HG02970 (cell line): ENCODE measurements around the gene SFMBT2.
"Not testable (repeated sequence)": the region's sequence is repeated elsewhere in the genome, so short reads cannot be mapped to it uniquely, and the experiment has no call there.

Source experiments
- ATAC-seq: cut with Tn5 transposase; IDR thresholded peaks from one replicate; pipeline ENCODE4 v1.9.1; 2021; ENCODE audit warnings: mild to moderate bottlenecking, moderate library complexity, moderate number of reproducible peaks; ENCODE audit not compliant: unreplicated experiment, low FRiP score

Gene SFMBT2

DNA sequence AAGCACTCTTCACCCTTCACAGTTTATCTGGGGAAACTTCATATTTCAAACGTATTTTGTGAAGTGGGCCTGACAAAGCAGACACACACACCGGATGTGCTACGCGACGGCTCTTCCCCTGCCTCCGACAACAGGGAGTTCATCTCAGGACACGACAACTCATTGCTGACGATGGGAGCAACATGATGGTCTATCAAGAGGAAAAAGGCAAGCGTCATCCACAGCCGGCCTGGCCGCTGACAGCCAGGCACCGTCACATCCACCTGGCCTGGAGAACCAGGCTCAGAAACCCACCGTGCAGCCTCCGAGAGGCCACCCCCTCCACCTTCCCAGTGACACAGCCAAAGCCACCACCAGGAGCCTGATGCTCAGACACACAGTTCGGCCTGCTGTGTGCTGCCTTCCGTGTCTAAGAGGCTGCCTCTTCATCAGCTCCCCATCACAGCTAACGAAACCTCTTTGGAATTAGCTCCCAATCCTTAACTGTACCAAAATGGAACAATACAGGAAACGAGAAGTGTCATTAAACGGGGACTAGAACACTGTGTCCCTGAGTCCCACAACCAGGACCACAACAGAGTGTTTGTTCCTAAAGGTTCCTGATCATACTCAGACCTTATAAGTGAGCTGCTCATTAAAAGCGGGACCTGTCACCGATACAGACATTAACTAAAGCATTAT, 76.7 kb downstream of the SFMBT2 start:
- no peak for ATAC-seq

DNA sequence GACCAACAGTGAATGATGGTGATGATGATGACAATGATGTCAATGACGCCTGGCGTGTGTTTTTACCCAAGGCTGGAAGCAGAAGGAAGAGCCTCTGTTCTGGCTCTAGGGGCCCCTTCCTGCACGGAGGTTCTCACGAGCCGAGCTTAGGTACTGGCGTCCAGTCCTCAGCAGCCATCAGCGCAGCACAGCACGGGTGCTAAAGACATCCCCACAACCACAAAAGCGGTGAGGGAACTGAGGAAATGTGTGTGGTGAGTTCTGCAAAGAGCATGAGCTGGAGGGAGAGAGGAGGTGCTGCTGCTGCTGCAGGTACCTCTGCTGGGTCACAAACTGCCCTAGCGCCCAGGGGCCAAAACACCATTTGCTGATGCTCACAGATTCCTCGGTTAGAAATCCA, 81.6 kb downstream of the SFMBT2 start:
- no peak for ATAC-seq

GRCh38 chr10:7327885-7328284, 82.9 kb downstream of the SFMBT2 start:
- ATAC-seq, result no peak

- no peak for ATAC-seq
Measured at GRCh38 chr10:7322623-7323022, 88.2 kb downstream of the SFMBT2 start.

DNA sequence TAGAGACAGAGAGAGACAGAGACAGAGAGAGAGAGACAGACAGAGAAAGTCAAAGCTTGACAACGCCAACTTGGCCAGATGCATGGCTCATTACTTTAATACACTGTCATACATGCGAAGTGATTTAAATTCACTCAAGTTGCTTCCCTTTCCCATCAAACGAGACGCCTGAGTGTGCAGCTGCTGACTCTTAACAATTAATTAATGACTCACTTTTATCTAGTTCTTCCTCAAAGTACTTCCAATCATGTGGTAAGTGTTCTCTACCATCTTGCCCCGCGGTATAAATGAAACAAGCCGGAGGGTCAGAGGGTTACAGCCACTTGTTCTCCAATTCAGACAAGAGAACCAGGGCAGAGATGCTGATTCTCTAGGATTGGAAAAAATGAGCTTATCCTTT, 90.8 kb downstream of the SFMBT2 start:
- no peak for ATAC-seq

- no peak for ATAC-seq
Measured at GRCh38 chr10:7319632-7320031, 91.2 kb downstream of the SFMBT2 start.

DNA sequence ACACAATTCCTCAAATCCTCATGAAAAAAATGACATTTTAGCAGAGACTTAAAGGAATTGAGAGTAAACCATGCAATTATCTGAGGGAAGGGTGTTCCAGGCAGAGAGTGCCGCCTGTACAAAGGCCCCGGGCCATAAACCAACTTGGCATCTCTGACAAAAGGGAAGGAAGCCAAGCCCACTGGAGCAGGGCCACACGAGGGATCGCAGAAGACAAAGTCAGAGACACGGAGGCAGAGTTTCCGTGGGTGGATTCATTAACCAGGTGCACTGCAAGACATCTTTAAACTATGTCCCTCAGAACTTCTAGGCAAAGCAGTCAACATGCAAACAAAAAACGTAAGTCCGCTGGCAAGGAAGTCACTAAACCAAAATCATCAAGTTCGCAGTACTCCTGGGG, 92.0 kb downstream of the SFMBT2 start:
- no peak for ATAC-seq

- no peak for ATAC-seq
Measured at GRCh38 chr10:7317786-7318446, 92.9 kb downstream of the SFMBT2 start.

- no peak for ATAC-seq
Measured at GRCh38 chr10:7316839-7317238, 94.0 kb downstream of the SFMBT2 start.

DNA sequence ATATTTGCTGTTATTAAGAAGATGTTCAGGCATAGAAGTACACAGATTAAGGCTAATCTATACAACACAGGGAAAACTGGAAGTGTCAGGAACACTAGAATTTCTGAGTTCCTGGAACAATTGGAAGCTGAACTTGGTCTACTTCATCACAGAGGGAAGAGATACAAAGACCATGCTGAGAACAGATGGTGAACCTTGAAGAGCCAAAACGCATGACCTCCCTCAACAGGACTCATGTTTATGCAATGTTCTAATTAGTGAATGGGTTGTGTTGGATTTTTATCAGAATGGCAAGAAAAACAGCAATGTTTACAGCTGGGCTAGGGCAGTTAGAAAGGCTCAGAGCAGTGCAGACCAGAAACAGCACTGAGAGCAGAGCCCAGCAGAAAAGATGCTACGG, 94.9 kb downstream of the SFMBT2 start:
- no peak for ATAC-seq

DNA sequence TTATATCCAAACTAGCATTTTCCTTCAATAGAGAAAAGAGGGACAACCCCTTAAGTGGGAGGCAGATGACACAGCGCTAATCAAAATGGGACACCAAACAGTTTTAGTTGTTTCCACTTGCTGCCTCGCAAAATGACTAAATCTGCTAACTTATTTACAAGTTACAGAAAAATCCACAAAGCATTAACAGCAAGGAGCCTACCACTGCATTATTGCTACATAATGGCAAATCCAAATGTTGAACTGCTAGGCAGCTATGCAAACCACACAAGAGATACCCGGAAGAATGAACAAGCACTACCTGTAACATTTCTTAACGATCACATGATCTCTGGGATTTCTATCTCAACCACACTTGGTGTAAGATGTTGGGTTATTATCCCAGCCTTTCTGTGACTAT, 96.7 kb downstream of the SFMBT2 start:
- ATAC-seq, result no peak

DNA sequence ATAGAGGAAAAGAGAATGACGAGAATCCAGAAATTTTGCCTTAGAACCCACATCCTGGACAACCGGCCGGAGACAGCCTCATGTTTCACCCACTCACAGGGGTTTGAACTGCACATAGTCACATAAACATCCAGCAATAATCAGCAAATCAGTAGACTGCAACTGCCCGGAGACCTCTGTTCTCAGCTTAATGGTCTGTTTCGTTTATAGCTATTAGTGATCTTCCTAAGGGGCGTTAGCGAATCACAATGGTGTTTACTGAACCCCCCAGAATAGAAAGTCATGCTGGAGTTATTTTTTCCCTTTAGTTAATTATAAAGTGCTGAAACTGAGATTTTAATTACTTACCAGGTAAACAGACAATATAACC, 98.4 kb downstream of the SFMBT2 start:
- no peak for ATAC-seq

GRCh38 chr10:7311850-7312487, 98.9 kb downstream of the SFMBT2 start:
- ATAC-seq, result not testable (repeated sequence)

DNA sequence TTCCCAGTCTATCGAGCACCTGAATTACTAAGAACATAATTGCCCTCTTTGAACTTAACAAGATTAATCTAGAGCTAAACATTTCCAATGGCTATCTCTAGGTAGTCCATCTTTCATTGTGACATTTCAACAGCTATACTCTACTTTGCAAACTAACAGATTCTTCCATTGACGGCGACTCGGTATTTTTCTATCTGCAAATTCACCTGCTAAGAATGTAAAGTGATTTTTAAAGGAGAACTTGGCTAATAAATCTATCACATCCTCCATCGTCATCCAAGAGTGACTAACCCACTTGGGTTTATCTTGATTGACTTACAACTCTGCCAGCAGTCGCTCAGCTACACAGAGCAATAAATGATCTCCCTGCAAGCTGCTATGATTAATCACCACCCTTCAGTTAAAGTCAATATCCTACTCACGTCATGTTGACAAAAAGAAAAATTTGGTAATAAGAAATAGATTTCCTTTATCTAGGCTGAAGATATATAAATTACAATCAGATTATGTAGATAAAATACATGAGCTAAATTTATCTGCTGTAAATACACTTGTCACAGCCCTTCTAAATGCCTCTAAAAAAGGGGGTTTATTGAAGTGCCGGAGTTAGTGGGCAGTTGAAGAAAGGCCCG, 99.5 kb downstream of the SFMBT2 start:
- no peak for ATAC-seq

DNA sequence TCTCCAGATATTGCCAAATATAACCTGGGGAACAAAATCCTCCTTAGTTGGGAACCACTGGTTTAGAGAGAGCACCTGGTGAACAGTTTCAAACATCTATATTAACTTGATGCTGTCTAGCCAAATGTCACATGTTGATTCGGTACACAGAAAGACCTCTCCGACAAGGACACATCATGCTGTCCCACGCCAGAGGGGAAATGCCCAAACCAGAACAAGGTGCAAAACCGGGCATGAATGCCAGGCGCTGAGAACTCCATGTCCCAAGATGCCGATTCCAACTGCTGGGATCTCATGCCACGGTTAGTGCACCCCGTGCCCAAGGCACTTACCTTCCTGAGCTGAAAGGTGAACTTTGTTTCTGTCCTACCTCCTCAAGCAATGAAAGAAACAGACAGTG, 100.8 kb downstream of the SFMBT2 start:
- no peak for ATAC-seq

- ATAC-seq, result no peak
Measured at GRCh38 chr10:7308826-7309225, 102.0 kb downstream of the SFMBT2 start.

GRCh38 chr10:7306616-7307015, 104.2 kb downstream of the SFMBT2 start:
- no peak for ATAC-seq

GRCh38 chr10:7306147-7306546, 104.7 kb downstream of the SFMBT2 start:
- no peak for ATAC-seq

DNA sequence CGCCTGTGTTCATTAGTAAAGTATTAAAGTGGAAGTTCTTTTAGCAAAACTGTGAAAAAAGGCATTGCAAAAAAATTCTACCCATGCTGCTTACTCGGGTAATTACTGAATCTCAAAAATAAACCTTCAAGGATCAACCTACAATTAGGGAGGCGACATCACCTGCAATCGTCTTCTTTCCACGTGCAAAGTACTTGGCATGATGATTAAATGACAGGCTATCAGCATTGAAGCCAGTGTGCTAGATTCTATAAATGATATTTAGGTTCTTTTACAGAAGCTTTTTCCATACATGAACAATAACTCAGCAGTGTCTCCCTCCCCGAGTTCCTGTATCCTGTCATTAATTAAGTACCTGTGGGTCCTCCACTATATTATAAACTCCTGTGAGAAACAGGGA, 105.8 kb downstream of the SFMBT2 start:
- ATAC-seq, result no peak

DNA sequence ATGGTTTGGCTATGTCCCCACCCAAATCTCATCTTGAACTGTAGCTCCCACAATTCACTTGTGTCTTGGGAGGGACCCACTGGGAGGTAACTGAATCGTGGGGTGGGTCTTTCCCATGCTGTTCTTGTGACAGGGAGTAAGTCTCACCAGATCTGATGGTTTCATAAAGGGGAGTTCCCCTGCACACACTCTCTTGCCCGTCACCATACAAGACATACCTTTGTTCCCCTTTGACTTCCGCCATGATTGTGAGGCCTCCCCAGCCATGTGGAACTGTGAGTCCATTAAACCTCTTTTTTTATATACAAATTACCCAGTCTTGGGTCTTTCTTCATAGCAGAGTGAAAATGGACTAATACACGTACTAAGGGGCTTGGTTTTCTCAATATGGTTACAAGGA, 106.7 kb downstream of the SFMBT2 start:
- ATAC-seq, result no peak

- ATAC-seq, result no peak
Measured at GRCh38 chr10:7302930-7303557, 107.8 kb downstream of the SFMBT2 start.
